Testis (tissue), 2 donors: Measurements from ENCODE around the gene NAXE.

Experiments used
- POLR2A ChIP-seq: fragments of 450-650 bp; IDR thresholded peaks from one replicate; pipeline ENCODE4 v1.6.1; 2017; ENCODE audit warnings: antibody characterized with exemption, mild to moderate bottlenecking, moderate library complexity
- TF ChIP-seq, protein P1 (sequence below), 3 experiments: fragments of 450-650 bp in 2 of 3; fragments of 200-600 bp in 1 of 3; sonication (generic) in 1 of 3; IDR thresholded peaks; one replicate each; pipeline ENCODE4 v1.5.1; 2016 to 2019; ENCODE audit warnings: antibody characterized with exemption in 3 of 3, mild to moderate bottlenecking in 2 of 3, moderate library complexity in 1 of 3

DNA sequence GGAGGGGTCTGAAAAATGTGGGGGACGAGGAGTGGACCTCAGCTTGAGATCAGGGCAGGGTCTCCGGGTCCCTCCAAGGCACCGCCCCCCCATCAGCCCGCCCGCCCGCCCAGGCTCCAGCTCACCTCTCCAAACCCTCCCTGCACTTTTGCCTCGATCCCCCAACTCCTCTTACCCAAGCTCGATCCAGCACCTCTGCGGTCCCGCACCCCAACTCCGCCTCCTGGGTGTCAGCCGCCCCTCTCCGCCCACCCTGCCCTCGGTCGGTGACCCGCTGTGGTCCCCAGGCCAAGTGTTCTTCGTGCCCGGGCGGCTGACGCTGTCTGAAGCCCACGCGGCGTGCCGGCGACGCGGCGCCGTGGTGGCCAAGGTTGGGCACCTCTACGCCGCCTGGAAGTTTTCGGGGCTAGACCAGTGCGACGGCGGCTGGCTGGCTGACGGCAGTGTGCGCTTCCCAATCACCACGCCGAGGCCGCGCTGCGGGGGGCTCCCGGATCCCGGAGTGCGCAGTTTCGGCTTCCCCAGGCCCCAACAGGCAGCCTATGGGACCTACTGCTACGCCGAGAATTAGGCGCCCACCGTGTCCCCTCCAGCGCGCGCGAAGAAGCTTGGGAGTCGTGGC, 33.3 kb downstream of the NAXE start:
- TF ChIP-seq, protein P1, sequence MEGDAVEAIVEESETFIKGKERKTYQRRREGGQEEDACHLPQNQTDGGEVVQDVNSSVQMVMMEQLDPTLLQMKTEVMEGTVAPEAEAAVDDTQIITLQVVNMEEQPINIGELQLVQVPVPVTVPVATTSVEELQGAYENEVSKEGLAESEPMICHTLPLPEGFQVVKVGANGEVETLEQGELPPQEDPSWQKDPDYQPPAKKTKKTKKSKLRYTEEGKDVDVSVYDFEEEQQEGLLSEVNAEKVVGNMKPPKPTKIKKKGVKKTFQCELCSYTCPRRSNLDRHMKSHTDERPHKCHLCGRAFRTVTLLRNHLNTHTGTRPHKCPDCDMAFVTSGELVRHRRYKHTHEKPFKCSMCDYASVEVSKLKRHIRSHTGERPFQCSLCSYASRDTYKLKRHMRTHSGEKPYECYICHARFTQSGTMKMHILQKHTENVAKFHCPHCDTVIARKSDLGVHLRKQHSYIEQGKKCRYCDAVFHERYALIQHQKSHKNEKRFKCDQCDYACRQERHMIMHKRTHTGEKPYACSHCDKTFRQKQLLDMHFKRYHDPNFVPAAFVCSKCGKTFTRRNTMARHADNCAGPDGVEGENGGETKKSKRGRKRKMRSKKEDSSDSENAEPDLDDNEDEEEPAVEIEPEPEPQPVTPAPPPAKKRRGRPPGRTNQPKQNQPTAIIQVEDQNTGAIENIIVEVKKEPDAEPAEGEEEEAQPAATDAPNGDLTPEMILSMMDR (IDR thresholded peaks at IDR 0.05): no peak
- TF ChIP-seq POLR2A: no peak
